Right renal pelvis (tissue), 4 donors: ENCODE measurements around the gene RAB19. TPM values are rescaled to one million over a fixed set of nuclear protein-coding genes. Genes with fewer than 3 reads are reported as not detected.
"Not testable (repeated sequence)": the region's sequence is repeated elsewhere in the genome, so short reads cannot be mapped to it uniquely, and the experiment has no call there.

Source experiments
- DNase-seq, 4 donors: peaks; one replicate each; pipeline ENCODE4 v3.0.0-alpha.2; 2013; ENCODE audit warnings: low read depth in 4 of 4, low spot score in 3 of 4, missing footprints in 1 of 4
- polyA plus RNA-seq, 4 donors: library from polyadenylated mRNA; unstranded; fragments of 120-200 nt; gene quantifications; one replicate each; pipeline ENCODE4 v1.2.1, GENCODE V29; 2013; ENCODE audit not compliant: insufficient read length in 4 of 4

RAB19 gene
- polyA plus RNA-seq, 4 donors = 1.6 to 3.1 (median 2.1) TPM

- no peak for DNase-seq
Observed at GRCh38 chr7:140400381-140400780, 3.5 kb upstream of the RAB19 start.

- no peak for DNase-seq
Observed at GRCh38 chr7:140402178-140402835, 1.6 kb upstream of the RAB19 start.

- DNase-seq = no peak
Observed at GRCh38 chr7:140404565-140405065, 757 bp downstream of the RAB19 start.

- no peak for DNase-seq
Observed at GRCh38 chr7:140415361-140415760, 11.5 kb downstream of the RAB19 start.

GRCh38 chr7:140415816-140416215, 12.0 kb downstream of the RAB19 start:
- not testable (repeated sequence) for DNase-seq

- no peak for DNase-seq
Observed at GRCh38 chr7:140416560-140416959, 12.7 kb downstream of the RAB19 start.

GRCh38 chr7:140417456-140418155, 13.7 kb downstream of the RAB19 start:
- no peak for DNase-seq

- not testable (repeated sequence) for DNase-seq
Observed at GRCh38 chr7:140418156-140418472, 14.3 kb downstream of the RAB19 start.

- DNase-seq = no peak
Observed at GRCh38 chr7:140418653-140419052, 14.8 kb downstream of the RAB19 start.

- no peak for DNase-seq
Observed at GRCh38 chr7:140421521-140421920, 17.7 kb downstream of the RAB19 start.

- no peak for DNase-seq
Observed at GRCh38 chr7:140423501-140423900, 19.6 kb downstream of the RAB19 start.

GRCh38 chr7:140425718-140426117, 21.9 kb downstream of the RAB19 start:
- DNase-seq = no peak

- no peak for DNase-seq
Observed at GRCh38 chr7:140426130-140426529, 22.3 kb downstream of the RAB19 start.

GRCh38 chr7:140433396-140433795, 29.5 kb downstream of the RAB19 start:
- no peak for DNase-seq

GRCh38 chr7:140435252-140435895, 31.5 kb downstream of the RAB19 start:
- DNase-seq = no peak

- no peak for DNase-seq
Observed at GRCh38 chr7:140439359-140439758, 35.5 kb downstream of the RAB19 start.

- DNase-seq = no peak
Observed at GRCh38 chr7:140440593-140440992, 36.7 kb downstream of the RAB19 start.

GRCh38 chr7:140441519-140441918, 37.7 kb downstream of the RAB19 start:
- DNase-seq = no peak

GRCh38 chr7:140446467-140446866, 42.6 kb downstream of the RAB19 start:
- no peak for DNase-seq

- DNase-seq = no peak
Observed at GRCh38 chr7:140447841-140448240, 44.0 kb downstream of the RAB19 start.

GRCh38 chr7:140448781-140449480, 45.1 kb downstream of the RAB19 start:
- no peak for DNase-seq
